Stimulated activated CD8-positive, alpha-beta memory T cell treated with anti-CD3 and anti-CD28 coated beads, Interleukin-7, amount 100 ng/mL, for 1 hour (primary cell): ENCODE data around the gene RNF224.

ENCODE experiments used
- DNase-seq, 2 donors: peaks; one replicate each; pipeline ENCODE4 v3.0.0-alpha.2; 2020; ENCODE audit warnings: low read depth in 2 of 2

The RNF224 gene

DNA sequence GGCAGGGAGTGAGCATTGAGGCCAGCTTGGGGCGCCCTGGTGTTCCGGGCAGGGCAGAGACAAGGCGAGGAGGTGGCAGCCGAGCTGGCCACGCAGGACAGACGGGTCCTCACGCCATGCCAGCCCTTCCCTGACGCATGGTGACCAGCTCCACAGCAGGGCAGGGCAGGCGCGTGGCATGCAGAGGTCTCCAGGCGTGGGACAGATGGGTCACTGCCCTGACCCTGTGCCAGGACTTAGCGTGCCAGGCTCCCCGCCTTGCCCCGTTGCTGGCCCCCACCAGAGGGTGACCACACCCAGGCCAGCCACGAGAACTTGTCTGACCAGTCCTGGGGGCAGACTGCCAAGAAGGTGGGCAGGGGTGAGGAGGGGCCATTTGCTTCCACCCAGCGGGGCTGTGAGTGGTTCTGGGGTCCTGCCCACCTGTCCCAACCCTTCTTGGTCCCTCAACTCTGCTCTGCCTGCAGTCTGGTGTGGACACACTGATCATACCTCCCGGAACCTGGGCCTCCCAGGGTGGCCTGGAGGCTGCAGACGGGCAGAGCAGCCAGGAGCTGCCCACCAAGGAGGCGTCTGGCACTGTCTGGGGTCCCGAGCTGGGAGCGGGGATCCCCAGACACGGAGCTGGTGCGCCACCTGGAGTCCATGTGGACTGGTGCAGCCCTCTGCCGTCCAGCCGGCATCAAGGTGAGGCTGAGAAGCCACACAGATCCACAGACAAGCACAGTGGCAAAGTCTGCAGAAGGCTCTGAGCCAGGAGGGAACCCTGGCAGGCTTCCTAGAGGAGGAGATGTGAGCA, at the start of gene RNF224:
Gene RNF224 (plus strand): TSS at position 449 of the 799 bp plus-strand sequence. CDS start 834 bp downstream, outside the sequence.
- peak; percentile 73 to 74 for DNase-seq

- DNase-seq: no peak
These were observed 48.9 kb upstream of the RNF224 start for GRCh38 chr9:137178201-137178938.

DNA sequence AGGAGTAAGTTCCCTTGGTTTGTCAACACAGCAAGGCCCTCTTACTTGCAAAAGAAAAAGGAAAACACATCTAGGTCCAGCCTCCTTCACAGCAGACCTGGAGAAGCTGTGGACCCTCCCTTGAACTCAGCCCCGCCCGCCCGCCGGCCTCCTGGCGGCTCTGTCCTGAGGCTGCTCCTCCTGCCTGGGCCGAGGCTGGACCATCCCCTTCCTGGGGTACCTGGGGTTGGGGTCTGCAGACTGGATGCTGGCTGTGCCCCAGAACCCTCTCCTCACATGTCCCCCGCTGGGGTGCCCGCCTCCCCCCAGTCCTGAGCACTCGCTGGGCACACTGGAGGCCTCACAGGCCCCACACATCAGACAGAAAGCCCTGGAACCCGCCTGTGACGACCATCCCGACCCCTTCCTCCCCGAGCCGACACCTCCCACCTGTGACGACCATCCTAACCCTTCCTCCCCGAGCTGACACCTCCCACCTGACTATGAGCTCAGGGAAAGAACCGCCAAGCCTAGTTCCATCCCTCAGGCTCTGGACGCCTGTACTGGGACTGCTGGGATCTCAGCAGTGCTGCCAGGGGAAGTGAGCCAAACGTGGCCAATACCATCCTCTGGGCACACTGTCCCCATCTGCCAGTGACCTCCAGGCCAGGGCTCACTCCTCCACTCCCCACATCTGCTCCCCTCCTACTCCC, 48.2 kb upstream of the RNF224 start:
- no peak for DNase-seq

DNA sequence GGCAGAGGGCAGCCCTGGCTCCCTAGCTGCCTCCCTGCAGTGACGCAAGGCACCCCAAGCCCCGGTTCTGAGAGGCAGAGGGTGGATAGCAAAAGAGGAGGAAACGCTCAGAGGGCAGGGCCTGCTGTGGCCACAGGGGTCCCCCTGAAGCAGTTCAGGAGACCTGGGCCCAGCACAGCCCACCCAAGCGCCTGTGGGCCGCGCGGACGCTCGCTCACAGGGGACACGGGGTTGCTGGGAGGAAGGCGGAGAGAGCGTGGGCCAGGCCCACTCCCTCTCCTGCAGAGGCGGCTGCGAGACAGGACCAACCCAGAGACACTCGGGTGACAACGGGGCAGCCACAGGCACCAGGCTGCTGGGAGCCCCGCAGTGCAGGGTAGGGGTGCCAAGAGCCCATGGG, 47.5 kb upstream of the RNF224 start:
- DNase-seq: no peak

DNA sequence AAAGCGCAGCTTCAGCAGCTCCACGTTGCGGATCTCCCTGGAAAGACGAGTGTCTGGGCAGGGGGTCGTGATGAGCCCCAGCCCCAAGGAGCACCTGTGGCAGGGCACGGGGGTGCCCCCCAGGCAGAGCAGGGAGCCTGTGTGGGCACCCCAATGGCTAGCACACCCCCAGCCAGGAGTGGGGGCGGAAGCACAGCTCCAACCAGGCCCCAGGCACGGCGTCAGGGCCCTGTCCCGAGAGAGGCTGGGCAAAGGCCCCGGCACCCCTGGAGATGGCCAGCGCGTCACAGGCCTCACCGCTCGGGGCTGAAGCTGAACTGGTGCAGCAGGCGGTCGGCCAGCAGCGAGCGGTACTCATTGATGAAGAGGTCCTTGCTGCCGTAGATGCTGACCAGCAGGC, 46.8 kb upstream of the RNF224 start:
- no peak for DNase-seq

DNA sequence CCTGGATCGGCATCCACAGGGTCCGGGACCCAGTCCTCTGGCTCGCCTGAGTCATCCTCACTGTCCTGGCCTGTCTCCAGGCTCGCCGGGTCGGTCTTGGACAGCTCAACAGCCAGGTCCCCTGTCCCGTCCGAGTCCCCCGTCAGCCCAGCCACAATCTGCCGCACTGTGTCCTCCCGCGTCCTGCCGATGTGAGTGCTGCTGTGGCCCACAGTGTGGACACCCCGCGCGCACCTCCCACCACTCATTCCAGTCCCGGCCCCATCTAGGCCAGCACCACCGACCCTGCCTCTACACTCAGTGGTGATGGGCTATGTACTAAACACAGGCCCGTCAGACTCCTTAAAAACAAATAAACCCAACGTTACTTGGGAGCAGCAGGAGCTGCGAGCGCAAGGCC, 45.6 kb upstream of the RNF224 start:
- DNase-seq: no peak

DNA sequence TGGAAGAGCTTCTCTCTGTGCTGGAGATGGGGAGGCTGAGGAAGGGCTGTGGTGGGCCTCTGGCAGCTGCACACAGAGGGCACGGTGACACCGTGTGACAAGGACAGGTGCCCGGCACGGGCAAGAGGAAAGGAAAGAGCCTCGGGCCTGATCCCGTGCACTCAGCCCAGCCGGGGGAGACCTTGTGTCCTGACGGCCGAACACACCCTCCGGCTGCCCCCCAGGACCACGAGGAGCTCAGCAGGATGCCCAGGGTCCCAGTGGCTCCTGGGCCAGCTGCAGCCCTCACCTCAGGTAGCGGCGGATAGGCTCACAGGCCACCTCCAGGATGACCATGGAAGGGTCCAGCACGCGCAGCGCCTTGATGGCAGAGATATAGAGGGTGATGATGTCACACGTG, 44.5 kb upstream of the RNF224 start:
- DNase-seq: no peak

DNA sequence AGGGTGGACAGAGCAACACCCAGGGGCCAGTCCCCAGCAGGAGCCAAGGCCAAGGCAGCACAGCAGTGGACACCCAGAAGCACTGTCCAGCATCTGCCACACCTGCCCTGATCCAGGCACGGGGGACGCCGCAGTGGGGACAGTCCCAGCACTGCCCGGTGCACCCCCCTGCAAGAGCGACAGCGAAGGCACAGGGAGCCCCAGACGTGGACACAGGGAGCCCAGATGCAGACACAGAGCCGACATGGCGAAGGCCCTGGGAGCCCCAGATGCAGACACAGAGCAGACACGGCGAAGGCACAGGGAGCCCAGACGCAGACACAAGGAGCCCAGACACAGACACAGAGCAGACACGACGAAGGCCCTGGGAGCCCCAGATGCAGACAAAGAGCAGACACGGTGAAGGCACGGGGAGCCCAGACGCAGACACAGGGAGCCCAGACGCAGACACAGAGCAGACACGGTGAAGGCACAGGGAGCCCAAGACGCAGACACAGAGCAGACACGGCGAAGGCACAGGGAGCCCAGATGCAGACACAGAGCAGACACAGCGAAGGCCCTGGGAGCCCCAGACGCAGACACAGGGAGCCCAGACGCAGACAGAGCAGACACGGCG, 43.2 kb upstream of the RNF224 start:
- no peak for DNase-seq

GRCh38 chr9:137184881-137185660, 42.2 kb upstream of the RNF224 start:
- DNase-seq: no peak

DNA sequence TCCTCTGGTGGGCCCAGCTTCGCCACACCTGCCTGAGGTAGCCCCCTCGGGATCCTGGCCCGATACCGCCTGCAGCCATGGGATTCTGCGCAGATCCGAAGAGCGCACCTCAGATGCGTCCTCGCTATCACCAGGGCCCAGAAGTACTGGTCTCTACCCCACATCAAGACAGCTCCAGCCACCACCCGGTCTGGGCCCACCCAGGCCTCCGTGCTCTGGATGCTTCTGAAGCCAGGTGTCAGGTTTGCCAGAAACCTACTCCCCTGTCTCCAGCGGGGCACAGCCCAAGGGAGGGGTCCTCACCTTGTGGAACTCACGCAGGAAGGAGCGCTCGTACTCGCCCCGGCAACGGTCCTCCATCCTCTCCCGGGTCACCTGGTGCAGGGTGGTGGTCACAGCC, 41.4 kb upstream of the RNF224 start:
- no peak for DNase-seq

DNA sequence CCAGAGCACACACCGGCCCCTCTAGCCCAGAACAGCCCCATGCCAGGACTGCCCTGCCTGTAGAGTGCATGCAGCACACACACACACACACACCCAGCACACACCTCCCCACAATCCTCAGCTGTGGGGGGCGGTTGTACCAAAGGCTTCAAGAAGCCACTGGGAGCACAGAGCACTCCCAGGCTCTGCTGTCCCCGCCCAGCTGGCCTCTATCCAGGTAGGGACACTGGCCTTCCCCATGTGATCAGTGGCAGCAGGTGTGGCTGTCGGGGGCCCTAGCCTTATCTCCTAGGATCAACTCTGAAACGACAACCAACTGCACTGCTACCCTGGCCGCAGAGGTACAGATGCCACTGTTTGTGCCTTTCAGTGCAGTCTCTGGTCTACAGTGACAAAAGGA, 40.9 kb upstream of the RNF224 start:
- DNase-seq: no peak

DNA sequence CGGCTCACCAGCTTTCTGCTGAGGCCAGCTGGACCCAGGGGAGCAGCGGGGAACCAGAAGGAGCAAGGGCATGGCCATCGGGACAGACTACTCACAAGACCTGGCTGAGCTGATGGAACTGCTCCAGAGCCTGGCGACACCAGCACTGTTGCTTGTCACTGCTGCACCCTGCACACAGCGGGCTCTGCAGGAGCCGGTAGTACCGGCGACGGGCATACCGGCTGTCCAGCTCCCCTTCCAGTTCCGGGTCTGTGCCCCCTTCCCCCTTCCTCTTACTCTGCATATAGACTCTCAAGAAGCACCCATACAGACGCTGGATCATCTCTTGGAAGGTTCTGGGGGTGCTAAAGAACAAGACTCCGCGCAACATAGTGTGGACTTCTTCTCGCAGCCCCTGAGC, 39.9 kb upstream of the RNF224 start:
- no peak for DNase-seq

GRCh38 chr9:137188086-137188489, 39.2 kb upstream of the RNF224 start:
- DNase-seq: no peak

GRCh38 chr9:137188490-137189296, 38.6 kb upstream of the RNF224 start, which contains the start of the genes ANAPC2 and SSNA1:
Gene ANAPC2 (minus strand): TSS chr9:137188560. CDS start chr9:137188532, 28 bp downstream.
Gene SSNA1 (plus strand): TSS chr9:137188676. CDS start chr9:137188727, 51 bp downstream.
- DNase-seq: peak; percentile 85 to 93

- DNase-seq: no peak
These were observed 37.7 kb upstream of the RNF224 start for GRCh38 chr9:137189297-137190295.

DNA sequence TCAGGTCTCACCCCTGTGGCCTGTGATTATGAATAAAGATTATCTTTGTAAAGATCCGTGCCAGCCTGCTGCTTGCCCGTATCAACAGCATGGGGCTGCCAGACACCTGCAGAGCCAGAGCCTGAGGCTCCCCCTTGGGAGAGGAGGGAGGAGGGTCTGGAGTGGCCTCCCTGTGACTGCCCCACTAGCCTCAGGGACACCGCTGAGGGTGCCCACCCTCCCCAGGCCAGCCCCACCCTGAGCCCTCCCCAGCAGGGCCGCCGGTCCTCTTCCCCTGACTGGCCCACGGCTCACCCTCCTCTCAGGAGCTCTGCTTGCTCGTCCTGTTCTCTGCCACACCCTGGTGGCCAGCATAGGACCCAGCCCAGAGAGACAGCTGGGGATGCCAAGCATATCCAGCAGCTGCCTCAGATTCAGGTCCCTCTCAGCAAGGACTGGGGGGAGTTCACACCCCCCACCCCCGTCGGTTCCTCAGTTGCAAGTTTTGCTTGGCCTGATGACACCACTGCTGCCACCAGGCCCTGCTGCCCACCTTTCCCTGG, 36.9 kb upstream of the RNF224 start:
- no peak for DNase-seq

- DNase-seq: no peak
These were observed 36.1 kb upstream of the RNF224 start for GRCh38 chr9:137191245-137191644.

DNA sequence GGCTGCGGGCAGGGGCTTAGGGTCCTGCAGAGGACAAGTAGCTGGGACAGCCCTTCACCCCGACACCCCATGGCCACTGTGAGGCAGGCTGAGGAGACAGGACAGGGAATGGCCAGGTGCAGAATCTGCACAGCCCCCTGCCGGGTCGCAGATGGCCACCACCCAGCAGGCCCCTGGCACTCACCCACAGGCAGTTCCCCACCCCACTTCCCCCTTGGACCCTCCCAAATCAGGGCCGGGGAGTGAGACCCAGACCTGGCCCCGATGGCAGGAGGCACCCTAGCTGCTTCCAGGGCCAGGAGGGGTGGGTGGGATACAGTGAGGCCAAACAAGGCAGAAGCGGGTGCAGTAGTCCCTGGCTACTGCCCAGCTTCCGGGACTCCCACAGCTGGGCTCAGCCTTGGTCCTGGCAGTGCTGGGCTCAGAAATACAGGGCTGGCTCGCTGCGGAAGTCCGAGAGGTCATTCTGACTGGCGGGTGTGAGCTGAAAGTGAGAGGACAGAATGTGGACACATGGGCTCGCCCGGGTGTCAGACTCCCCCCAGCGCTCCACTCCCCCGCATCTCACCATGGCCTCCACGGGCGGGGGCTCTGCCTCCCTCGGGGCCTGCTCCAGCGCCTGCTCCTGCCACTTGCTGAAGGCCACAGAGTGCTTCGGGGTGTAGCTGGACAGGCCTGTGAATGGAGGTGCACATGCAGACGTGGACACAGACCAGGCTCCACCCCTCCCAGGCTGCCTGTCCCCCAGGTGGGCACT, 35.4 kb upstream of the RNF224 start:
- no peak for DNase-seq
